Body of pancreas (tissue), 4 donors: ENCODE measurements around the gene OSBPL10. TPM values are rescaled to one million over a fixed set of nuclear protein-coding genes. Genes with fewer than 3 reads are reported as not detected.

ENCODE experiments used
- ATAC-seq: fragments of 150-250 bp; one replicate; pipeline ENCODE4 v1.9.1; 2016
- DNase-seq, 4 donors: peaks; one replicate each; pipeline ENCODE4 v3.0.0-alpha.2; 2019
- H3K27ac ChIP-seq, 4 donors: fragments of 200-600 bp; sonication (generic); 1 replicate in 3 of 4; 2 replicates in 1 of 4; pipeline versions ENCODE4 v1.5.1 to v1.6.1; 2016 to 2019; ENCODE audit warnings: mild to moderate bottlenecking in 1 of 4, mixed read lengths in 1 of 4, moderate library complexity in 1 of 4
- H3K27me3 ChIP-seq, 2 donors: fragments of 200-600 bp; sonication (generic); one replicate each; pipeline ENCODE4 v1.6.0; 2016; ENCODE audit warnings: mild to moderate bottlenecking in 1 of 2
- H3K36me3 ChIP-seq, 2 donors: fragments of 200-600 bp; sonication (generic); replicated peaks in 1 of 2; 2 replicates each; pipeline ENCODE4 v1.5.1; 2016; ENCODE audit warnings: low read depth in 2 of 2; ENCODE audit not compliant: insufficient read depth in 1 of 2
- H3K4me1 ChIP-seq: fragments of 200-600 bp; sonication (generic); one replicate; pipeline ENCODE4 v1.6.0; 2016
- H3K4me3 ChIP-seq, 2 donors: fragments of 200-600 bp; sonication (generic); 1 replicate in 1 of 2; 2 replicates in 1 of 2; pipeline ENCODE4 v1.5.1; 2016 to 2019
- H3K9me3 ChIP-seq, 3 donors: fragments of 200-600 bp; sonication (generic); 1 replicate in 2 of 3; 2 replicates in 1 of 3; pipeline ENCODE4 v1.5.1; 2016
- POLR2A ChIP-seq, 3 donors: fragments of 450-650 bp; IDR thresholded peaks; one replicate each; pipeline ENCODE4 v1.6.1; 2016; ENCODE audit warnings: antibody characterized with exemption in 3 of 3, mild to moderate bottlenecking in 2 of 3
- WGBS, 2 donors: methylation state at CpG; one replicate each; pipeline ENCODE4 v1.1.5; 2017; 5-methylcytosine and 5-hydroxymethylcytosine counted together
- intact Hi-C: fragments of 100-400 bp; cut with DNase I; formaldehyde crosslinking; loops from one replicate; pipeline ENCODE4 v1.15.1; 2023
- total RNA-seq, 2 donors: library from RNA; depleted of rRNA; stranded (reverse); fragments of >200 nt; gene quantifications; one replicate each; pipeline ENCODE4 v1.1.0, GENCODE V29; 2016
- TF ChIP-seq, protein P1 (sequence below), 7 experiments: fragments of 450-650 bp in 4 of 7; fragments of 200-600 bp in 3 of 7; sonication (generic) in 3 of 7; IDR thresholded peaks; one replicate each; pipeline ENCODE4 v1.5.1; 2016 to 2019; ENCODE audit warnings: antibody characterized with exemption in 7 of 7

The OSBPL10 gene
- total RNA-seq, 2 donors from 2014 or later: 3.4 to 27.0 TPM

DNA sequence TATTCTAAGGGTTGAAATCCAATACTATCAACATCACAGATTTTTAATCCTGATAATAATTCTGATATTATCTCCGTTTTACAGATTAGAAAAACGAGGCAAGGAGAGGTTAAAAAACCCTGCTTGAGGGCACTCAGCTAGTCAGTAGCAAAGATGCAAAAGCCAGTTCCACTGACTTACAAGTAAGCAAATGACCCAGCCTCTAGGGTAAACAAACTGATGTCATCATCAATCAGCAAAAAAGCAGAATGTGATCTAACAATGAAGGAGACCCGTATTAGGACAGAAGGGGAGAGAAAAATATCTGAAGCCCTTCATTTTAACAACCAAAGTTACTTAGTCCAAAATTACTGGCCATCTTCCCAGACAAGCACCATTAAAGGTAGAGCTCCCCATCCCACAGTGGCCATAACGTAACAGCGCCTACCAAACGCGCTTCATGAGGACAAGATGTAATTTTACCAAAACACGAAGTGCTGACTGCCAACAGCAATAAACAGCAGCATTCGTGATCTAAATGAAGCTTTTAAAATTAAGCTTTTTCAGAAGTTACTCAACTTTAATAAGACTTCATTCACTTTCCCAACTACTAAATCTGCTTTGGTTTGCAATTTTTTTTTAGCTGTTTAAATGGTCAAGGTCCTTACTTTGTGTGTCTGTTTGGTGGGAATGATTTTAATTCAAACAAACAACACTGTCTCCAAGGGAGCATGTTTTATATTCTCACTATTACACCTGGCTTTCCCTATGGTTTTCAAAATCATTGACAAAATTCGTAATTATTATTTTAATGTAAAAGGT, 176.6 kb downstream of the OSBPL10 start:
- no peaks in the 10 kb centered on the region for H3K36me3 ChIP-seq
- no peak for DNase-seq
- no peaks in the 10 kb centered on the region for H3K9me3 ChIP-seq
- H3K4me3 ChIP-seq: no peak overlapping the region
- no peak for ATAC-seq
- intact Hi-C loops: no loop called here
- TF ChIP-seq, protein P1, sequence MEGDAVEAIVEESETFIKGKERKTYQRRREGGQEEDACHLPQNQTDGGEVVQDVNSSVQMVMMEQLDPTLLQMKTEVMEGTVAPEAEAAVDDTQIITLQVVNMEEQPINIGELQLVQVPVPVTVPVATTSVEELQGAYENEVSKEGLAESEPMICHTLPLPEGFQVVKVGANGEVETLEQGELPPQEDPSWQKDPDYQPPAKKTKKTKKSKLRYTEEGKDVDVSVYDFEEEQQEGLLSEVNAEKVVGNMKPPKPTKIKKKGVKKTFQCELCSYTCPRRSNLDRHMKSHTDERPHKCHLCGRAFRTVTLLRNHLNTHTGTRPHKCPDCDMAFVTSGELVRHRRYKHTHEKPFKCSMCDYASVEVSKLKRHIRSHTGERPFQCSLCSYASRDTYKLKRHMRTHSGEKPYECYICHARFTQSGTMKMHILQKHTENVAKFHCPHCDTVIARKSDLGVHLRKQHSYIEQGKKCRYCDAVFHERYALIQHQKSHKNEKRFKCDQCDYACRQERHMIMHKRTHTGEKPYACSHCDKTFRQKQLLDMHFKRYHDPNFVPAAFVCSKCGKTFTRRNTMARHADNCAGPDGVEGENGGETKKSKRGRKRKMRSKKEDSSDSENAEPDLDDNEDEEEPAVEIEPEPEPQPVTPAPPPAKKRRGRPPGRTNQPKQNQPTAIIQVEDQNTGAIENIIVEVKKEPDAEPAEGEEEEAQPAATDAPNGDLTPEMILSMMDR (IDR thresholded peaks at IDR 0.05): no peak
- H3K27me3 ChIP-seq: no peaks in the 10 kb centered on the region
- H3K27ac ChIP-seq: no peak overlapping the region
- no peaks in the 10 kb centered on the region for H3K4me1 ChIP-seq
- 58 to 60% methylated on average over 10 of the region's 10 CpGs for WGBS, 2 donors

DNA sequence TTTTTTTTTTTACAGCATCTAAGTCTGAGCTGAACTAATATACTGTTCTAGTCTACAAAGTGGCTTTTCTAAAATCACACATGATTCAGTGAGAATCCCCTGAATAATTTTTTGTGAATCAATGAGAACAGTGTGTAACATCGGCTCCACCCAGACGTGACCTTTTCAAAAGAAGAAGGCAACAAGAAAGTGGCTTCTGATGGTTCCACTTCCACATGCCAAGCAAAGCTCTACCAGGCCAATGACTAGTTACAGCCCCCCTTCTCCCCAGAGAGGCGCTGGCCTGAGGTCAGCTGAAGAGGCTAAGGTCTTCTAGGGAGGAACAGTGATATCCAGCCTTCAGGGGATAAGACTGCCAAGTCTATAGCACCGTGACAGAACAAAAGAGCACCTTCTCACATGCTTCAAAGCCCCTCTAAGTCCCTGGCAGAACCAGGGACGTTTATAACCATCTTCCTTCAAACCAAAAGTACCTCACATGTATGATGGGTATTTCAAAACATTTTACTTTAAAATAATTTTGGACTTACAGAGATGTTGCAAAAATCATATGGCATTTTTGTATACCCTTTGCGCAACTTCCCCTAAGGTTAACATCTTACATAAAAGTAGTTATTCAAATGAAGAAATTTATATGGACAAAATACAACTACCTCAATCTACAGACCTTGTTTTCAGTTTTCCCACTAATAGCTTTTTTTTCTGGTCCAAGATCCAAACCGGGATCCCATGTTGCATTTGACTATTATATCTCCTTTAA, 177.9 kb downstream of the OSBPL10 start:
- TF ChIP-seq, protein P1 (IDR thresholded peaks at IDR 0.05): no peak
- TF ChIP-seq POLR2A (IDR thresholded peaks at IDR 0.05): no peak
- ATAC-seq (no peak), DNase-seq (no peak)
- Histone ChIP-seq H3K4me3 (no peak overlapping the region), H3K9me3 (no peaks in the 10 kb centered on the region), H3K27me3 (no peaks in the 10 kb centered on the region), H3K4me1 (no peaks in the 10 kb centered on the region), H3K36me3 (no peaks in the 10 kb centered on the region), H3K27ac (no peak overlapping the region)
- intact Hi-C loops: no loop called here
- WGBS, 2 donors: 74 to 82% methylated on average over 7 of the region's 7 CpGs

DNA sequence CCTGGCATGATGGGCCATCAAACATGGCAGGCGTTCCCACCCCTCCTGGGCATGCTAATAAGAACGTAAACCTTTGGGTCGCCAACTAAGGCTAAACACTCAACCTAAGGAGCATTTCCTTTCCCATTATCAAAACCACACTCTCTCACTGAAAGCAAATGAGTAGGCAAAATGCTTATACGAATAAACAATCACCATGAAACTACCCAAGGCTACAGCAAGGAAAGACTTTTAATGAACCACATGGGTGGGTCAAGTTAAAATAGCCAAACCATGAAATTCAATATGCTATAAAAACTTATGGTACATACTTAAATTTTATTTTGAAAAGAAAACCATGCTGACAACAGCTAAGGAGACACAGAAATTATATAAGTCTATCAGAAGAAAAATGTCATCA, 180.6 kb downstream of the OSBPL10 start:
- ATAC-seq: no peak
- intact Hi-C loops: no loop called here
- no peaks in the 10 kb centered on the region for H3K4me1 ChIP-seq
- no peaks in the 10 kb centered on the region for H3K36me3 ChIP-seq
- TF ChIP-seq, protein P1 (IDR thresholded peaks at IDR 0.05): no peak
- no peak for TF ChIP-seq POLR2A (IDR thresholded peaks at IDR 0.05)
- H3K9me3 ChIP-seq: no peaks in the 10 kb centered on the region
- H3K27me3 ChIP-seq: no peaks in the 10 kb centered on the region
- 91 to 92% methylated on average over 4 of the region's 4 CpGs for WGBS, 2 donors
- H3K4me3 ChIP-seq: no peak overlapping the region
- H3K27ac ChIP-seq: no peak overlapping the region
- no peak for DNase-seq

DNA sequence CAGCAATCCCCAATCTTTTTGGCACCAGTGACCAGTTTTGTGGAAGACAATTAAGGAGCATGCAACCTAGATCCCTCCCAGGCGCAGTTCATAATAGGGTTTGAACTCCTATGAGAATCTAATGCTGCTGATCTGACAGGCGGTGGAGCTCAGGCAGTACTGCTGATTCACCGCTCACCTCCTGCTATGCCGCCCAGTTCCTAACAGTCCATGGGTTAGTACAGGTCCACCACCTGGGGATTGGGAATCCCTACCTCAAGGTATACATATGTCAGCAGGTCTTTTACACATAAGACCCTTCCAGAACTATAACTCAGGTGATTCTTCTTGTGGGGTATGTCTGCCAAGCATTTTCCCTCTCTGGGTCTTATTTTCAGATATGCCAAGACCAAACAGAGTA, 182.2 kb downstream of the OSBPL10 start:
- Histone ChIP-seq H3K4me1 (no peaks in the 10 kb centered on the region), H3K27me3 (no peaks in the 10 kb centered on the region), H3K27ac (no peak overlapping the region), H3K4me3 (no peak overlapping the region), H3K9me3 (no peaks in the 10 kb centered on the region), H3K36me3 (no peaks in the 10 kb centered on the region)
- TF ChIP-seq, protein P1 (IDR thresholded peaks at IDR 0.05): no peak
- no peak for TF ChIP-seq POLR2A (IDR thresholded peaks at IDR 0.05)
- no peak for DNase-seq
- 97 to 99% methylated on average over 4 of the region's 4 CpGs for WGBS, 2 donors
- intact Hi-C loops: no loop called here
- no peak for ATAC-seq
